GM12873 (cell line): ENCODE measurements around the gene PHF24.

ENCODE experiments used
- TF ChIP-seq, protein P1 (sequence below): IDR thresholded peaks from 2 replicates; pipeline ENCODE4 v1.5.1; 2012; ENCODE audit warnings: low read depth, mild to moderate bottlenecking, moderate library complexity, low read length, control low read depth; ENCODE audit not compliant: insufficient read depth; ENCODE audit errors: missing control alignments

The PHF24 gene

DNA sequence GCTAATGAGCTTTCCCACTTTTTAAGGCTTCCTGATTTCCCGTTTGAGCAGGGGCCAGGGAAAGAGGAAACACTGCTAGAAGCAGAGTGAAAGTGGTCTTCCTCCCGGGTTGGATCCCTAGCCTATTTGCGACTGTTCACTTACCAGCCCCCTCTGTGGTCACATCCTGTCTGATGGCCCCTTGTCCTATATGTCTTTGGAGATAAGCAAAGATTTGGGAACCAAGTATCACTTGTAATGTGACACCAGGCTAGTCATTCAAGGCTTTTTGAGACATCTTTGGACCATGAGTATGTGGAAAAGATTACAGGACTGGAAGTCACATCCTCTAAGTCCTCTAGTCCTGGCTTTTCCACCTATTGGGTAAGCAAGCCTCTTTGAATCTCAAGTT, 37.6 kb downstream of the PHF24 start:
- TF ChIP-seq, protein P1, sequence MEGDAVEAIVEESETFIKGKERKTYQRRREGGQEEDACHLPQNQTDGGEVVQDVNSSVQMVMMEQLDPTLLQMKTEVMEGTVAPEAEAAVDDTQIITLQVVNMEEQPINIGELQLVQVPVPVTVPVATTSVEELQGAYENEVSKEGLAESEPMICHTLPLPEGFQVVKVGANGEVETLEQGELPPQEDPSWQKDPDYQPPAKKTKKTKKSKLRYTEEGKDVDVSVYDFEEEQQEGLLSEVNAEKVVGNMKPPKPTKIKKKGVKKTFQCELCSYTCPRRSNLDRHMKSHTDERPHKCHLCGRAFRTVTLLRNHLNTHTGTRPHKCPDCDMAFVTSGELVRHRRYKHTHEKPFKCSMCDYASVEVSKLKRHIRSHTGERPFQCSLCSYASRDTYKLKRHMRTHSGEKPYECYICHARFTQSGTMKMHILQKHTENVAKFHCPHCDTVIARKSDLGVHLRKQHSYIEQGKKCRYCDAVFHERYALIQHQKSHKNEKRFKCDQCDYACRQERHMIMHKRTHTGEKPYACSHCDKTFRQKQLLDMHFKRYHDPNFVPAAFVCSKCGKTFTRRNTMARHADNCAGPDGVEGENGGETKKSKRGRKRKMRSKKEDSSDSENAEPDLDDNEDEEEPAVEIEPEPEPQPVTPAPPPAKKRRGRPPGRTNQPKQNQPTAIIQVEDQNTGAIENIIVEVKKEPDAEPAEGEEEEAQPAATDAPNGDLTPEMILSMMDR = no peak

DNA sequence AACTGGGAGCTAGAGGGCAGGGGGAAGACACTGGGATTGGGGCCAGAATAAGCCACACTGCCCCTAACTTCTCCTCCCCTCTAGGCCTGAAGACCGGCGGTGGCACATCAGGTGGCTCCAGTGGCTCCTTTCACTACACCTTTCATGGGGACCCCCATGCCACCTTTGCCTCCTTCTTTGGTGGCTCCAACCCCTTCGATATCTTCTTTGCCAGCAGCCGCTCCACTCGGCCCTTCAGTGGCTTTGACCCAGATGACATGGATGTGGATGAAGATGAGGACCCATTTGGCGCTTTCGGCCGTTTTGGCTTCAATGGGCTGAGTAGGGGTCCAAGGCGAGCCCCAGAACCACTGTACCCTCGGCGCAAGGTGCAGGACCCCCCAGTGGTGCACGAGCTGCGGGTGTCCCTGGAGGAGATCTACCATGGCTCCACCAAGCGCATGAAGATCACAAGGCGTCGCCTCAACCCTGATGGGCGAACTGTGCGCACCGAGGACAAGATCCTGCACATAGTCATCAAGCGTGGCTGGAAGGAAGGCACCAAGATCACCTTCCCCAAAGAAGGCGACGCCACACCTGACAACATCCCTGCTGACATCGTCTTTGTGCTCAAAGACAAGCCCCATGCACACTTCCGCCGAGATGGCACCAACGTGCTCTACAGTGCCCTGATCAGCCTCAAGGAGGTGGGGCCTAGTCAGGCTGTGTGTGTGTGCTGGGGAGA, 38.3 kb downstream of the PHF24 start:
- TF ChIP-seq, protein P1 = no peak

DNA sequence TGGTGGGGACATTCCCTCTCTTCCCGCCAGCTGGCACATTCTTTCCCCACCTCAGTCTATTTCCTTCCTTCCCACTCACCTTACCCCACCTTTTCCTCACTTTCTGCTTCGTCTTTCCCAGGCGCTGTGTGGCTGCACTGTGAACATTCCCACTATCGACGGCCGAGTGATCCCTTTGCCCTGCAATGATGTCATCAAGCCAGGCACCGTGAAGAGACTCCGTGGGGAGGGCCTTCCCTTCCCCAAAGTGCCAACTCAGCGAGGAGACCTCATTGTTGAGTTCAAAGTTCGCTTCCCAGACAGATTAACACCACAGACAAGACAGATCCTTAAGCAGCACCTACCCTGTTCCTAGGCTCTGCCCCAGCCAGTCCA, 38.8 kb downstream of the PHF24 start:
- TF ChIP-seq, protein P1 = no peak

DNA sequence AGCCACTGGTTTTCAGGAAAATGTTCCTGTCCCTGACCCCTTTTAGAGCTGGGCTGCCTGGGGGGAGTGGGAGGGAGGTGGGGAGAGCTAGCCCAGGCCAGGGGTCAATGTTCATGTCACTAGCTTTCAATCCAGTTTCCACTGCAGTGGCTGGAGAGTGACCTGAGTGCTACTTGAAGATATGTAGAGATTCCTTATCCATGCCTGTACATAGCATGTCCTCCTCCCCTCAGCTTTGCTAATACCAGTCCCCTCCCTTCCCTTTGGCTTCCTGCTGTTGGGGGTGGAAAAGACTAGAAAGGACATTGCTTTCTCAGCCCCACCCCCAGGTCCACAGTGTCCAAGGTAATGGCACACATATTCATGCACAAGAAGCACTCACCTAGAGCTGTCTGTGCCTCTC, 39.3 kb downstream of the PHF24 start:
- TF ChIP-seq, protein P1 = no peak

DNA sequence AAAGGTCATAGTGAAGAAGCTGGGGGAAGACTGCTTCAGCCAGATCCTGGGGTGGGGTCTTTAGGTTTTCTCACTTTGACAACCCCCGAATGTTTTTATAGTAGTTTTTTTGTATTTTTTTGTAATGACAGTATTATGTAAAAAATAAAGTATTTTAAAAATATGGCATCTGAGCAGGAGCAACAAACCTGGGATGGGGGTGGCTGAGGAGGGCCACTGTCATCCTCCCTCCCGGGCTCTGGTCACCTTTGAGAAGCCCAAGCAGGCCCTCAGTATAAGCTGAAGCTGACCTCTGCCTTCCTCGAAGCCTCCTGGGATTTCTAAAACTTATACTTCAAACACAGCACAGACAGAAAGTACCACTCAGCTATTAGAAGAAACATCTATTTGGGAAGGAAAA, 40.2 kb downstream of the PHF24 start:
- TF ChIP-seq, protein P1 = no peak

DNA sequence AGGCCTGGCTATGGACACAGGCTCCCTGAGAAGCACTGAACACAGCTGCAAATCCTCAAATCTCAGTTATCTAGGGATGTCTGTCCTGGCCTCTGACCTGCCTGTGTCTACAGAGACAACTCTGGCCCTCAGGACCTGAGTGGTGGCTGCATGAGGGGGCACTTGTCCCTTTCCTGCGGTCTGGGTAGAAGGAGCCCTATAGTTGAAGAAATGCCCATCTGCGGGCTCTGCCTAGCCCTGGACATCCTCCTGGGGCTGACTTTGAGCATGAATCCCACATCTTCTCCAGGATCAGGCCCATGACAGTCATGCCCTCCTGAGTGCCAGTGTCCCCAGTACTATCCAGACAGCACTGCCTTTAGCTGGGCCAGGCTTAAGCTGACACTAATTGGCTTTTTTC, 41.5 kb downstream of the PHF24 start:
- TF ChIP-seq, protein P1 = no peak

DNA sequence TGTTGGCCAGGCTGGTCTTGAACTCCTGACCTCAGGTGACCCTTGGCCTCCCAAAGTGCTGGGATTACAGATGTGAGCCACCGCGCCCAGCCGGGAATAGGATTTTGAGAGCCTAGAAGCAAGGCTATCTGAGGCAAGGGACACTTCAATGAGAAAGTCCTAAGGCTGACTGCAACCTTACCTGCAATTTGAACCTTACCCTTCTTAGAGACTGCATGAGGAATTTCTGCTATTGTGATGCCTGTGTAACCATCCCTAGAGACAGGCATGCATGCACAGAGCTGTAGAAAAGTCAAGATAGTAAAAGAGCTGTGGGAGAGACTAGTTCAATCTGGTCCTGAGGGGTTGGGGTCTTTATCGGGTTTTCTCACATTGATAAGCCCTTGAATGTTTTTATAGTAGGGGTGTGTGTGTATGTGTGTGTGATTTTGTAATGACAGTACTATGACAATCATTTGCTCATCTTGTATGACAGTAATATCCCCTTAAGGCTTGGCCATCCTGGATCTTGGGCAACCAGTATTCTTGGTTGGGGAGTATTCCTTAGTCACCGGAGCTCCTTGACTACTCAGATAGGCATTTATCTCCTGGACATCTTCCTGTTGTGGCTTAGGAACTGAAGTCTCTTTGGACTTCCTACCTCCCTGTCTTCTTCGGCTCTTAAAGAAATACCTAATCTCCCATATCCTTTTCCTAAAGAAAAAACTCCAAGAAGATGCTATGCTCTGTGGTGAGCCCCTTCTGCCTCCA, 42.6 kb downstream of the PHF24 start:
- TF ChIP-seq, protein P1 = no peak
